ELR (cell line): ENCODE results near the gene FAM78A.
A peak's percentile ranks its signal among the peaks of the same experiment; 100 is the strongest.
"Not testable (repeated sequence)": the region's sequence is repeated elsewhere in the genome, so short reads cannot be mapped to it uniquely, and the experiment has no call there.

Experiments used
- DNase-seq: peaks from one replicate; pipeline ENCODE4 v3.0.0-alpha.2; 2015; ENCODE audit warnings: low read depth

The FAM78A gene

GRCh38 chr9:131280660-131281059, 4.3 kb upstream of the FAM78A start:
- no peak for DNase-seq

- no peak for DNase-seq
These were observed 3.7 kb upstream of the FAM78A start for GRCh38 chr9:131279863-131280570.

DNA sequence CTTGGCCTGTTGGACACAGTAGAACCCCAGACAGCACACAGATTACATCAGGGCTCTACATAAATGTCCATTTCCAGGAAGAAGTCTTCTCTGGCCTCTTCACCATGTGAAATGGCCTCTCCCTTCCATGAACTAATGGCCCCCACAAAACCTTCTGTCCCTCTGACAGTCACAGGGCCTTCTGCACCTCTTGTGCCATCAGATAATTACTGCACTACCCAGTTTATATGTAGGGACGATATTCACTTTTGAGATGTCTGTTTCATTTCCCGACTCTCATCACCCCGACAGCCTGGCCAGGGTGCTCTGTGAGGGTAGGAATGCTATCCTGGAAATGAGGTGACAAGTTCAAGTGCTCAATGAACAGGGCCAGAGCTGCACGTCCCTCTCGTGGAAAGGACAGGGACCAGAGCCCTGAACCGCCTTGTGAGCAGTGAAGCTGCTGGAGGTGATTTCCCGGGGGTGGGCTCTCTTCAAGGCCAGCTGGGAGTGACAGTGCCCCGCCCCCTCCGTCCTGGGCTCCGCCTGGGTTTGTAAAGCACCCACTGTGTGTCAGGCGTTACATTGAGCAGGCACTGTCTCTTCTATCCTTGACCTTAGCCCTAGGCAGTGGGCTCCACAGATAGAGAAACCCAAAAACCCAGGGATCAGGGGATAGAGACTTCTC, 3.0 kb upstream of the FAM78A start:
- DNase-seq: no peak

DNA sequence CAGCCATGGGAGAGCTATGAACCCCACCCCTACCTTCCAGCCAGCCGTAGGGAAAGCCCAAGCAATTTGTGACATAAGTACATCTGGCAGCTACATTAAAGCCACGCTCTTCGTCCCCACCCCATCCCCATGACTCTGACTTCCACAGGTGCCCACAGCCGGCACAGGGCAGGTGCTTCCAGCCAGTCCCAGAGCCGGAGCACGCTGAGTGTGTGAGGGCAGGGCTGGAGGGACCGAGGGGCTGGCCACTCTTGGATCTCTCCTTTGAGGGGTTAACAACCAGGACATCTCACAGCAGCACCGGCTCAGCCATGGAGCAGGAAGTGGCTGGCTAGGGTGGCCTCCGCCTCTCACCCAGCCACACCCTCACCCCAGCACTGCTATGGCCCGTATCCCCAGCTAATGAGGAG, 2.4 kb upstream of the FAM78A start:
- DNase-seq: no peak

DNA sequence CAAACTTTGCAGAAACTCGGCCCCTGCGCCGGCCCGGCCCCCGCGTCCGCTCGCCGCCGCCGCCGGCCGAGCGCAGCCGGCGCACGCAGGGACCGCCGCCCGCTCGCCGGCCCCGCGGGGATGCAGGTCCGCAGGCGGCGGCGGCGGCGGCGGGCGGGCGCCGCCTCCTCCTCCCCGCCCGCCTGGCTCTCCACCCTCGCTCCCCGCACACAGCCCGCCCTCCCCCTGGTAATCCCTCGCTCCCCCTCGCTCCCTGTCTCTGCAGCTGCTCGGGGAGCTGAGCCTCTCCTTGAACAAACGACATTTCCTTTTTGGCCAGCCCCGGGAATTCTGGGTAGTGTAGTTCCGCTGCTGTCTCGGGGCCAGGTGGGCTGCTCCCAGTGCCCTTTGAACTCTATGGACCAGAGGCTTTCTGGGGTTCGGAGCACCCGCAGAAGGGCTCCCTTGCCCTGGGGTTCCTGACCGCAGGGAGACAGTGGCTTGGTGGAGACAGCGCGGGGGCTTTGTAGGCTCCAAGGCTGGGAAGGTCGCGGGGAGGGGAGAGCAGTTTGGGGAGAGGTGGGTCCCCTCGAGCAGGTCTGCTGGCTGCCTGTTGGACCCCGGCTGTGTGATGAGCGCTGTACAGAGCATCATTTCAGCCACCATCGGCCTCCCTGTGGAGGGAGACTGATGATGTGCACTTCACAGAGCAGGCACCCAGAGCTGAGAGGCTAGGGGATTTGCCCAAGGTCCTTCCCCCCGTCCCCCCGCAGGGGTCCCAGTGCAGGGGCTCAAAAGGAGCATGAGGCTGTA, 1.8 kb upstream of the FAM78A start:
- DNase-seq: peak; percentile 78

DNA sequence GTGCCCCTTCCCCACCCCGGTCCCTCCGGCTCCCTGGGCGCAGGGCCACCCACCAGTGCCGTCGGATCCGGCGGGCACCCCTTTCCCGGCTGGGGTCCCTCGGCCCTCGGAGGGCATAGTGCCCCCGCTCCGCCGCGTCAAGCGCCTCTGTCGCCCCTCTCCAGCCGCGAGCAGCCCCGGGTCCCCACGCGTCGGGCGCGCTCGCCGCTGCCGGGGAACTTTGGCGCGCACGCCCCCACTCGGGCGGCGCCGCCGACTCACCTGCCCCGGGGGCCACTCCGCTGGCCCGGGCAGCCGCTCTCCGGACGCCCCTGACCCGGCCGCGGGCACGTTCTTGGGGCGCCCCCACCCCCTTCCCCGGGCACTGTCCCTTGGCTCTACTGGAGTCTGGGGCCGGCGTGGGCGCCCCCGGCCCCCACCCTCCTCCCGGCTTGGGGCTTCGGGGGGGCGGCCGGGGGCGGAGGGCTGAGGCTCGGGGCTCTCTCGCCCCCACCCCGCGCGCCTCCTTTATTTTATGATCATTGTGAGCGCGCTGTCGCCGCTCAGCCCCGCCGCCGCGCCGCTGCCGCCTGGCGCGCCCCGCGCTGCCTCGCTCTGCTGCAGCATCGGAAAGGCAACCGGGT, 1.1 kb upstream of the FAM78A start:
- DNase-seq: no peak

- DNase-seq: no peak
These were observed 579 bp upstream of the FAM78A start for GRCh38 chr9:131276891-131277286.

DNA sequence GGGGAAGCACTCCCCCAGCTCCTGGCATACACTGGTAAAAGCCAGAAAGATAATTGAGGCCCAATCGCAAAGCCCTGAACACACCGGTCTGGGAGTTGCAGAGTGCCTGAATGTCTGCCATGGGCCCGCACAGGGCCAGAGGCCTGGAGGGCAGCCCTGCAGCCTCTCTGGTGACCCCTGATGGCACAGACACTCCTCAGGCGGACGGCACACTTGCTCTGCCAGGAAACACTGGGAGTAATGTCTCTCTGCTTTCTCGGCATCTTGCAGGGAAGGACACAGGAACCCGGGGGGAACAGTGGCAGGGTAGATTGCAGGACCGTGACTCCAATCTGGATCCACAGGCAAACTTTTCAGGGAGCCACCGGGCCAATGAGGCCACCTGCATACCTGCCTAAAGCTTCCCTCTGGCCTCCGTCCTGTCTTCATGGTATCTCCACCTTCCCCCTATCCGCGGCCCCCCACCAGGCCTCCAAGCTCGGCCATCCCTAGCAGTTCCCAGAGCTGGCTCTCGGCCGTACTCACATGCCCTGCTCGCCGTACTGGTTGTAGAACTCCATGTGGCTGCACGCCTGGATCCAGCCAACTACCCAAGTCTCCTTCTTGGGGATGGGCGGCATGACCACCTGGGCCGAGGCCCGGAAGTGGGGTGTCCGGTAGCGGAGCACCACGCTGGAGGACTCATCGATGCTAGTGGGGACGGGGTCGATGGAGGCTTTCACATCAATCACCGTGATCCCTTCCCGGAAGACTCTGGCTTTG, 797 bp downstream of the FAM78A start:
- no peak for DNase-seq

DNA sequence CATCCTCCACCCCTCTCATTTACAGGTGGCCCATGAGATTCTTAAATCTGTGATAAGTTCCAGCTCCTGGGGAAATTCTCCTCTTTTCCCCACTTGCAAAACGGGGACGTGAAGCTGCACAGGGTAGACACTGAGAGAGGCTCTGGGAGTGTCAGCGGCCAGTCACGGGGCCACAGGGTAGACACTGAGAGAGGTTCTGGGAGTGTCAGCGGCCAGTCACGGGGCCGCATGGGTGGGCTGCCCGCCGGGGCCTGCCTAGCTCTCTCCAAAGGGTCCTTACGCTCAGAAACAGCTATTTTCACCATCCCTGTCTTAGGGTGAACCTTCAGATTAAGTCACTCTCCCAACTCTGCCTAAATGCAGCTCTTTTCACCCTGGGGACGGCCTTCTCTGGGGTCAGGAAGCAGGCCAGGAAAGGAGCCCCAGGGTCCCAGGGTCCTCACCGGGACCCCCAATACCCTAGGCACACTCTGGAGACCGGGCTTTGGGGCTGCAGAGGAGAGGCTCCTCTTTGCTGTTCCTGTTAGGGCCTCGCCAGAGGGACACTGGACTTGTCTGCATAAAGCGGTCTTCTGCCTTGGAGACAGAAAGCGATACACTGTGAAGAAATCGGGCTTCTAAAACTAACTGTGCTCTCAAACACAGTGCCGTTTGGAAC, 1.5 kb downstream of the FAM78A start:
- DNase-seq: no peak

DNA sequence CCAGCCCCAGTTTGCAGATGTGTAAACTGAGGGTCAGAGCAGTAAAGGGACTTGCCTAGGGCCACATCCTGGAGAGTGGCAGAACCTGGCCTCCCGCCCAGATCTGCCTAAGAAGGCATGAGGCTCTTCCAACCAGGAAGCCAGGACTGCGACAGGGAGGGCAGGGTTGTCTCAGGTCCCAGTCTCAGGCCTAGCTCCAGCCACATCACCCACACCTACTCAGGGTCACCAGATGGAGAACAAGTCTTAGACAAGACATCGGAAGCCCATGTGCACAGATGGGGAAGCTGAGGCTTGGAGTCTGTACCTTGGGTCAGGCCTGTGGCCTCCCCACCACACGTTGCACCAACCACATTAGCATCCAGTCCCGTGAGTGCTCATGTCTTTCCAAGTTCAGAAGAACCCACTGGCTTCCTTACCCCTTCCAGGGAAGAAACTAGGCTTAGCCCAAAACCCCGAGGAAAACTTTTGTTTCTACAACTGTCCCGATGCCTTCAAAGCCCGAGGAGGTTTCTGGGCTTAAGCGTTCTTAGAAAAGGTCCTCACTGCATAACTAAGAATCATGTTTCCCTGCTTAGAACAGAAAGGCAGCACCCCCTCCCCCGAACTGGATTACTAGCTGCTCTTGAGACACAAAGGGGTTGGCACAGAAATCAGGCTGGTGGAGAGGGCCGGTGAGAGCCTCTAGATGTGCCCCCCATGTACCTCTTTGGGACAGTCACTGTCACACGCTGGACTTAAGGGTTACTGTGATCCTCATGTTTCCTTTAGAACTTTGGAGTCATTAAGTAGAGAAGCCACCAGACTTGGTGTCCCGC, 2.2 kb downstream of the FAM78A start:
- DNase-seq: no peak

- DNase-seq: no peak
These were observed 3.0 kb downstream of the FAM78A start for GRCh38 chr9:131273146-131273855.

GRCh38 chr9:131272212-131272611, 4.1 kb downstream of the FAM78A start:
- no peak for DNase-seq

DNA sequence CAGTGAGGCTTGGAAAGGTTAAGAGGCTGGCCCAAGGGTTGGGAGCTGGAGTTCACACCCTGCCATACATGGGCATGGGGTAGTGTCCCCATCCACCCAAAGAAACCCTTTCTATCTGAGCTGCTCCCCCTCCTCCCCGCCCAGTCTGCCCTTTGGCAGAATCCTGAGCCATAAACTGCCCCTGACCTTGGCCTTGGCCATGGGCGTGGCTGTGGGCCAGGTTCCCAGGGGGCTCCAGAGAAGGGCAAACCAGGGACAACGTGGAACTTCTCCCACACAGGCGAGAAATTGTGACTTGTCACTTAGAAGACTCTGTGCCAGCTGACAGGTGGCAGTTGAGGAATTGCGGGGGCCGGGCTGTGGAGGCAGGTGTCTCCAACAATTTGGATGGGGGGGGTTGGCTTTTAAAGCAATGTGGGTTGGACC, 4.8 kb downstream of the FAM78A start:
- no peak for DNase-seq

DNA sequence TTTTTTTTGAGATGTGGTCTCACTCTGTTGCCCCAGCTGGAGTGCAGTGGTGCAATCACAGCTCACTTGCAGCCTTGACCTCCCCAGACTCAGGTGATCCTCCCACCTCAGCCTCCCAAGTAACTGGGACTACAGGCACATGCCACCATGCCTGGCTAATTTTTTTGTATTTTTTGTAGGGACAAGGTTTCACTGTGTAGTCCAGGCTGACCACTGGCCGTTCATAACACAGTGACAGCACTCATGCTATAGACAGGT, 5.4 kb downstream of the FAM78A start:
- DNase-seq: not testable (repeated sequence)

GRCh38 chr9:131270171-131271015, 5.9 kb downstream of the FAM78A start:
- no peak for DNase-seq

DNA sequence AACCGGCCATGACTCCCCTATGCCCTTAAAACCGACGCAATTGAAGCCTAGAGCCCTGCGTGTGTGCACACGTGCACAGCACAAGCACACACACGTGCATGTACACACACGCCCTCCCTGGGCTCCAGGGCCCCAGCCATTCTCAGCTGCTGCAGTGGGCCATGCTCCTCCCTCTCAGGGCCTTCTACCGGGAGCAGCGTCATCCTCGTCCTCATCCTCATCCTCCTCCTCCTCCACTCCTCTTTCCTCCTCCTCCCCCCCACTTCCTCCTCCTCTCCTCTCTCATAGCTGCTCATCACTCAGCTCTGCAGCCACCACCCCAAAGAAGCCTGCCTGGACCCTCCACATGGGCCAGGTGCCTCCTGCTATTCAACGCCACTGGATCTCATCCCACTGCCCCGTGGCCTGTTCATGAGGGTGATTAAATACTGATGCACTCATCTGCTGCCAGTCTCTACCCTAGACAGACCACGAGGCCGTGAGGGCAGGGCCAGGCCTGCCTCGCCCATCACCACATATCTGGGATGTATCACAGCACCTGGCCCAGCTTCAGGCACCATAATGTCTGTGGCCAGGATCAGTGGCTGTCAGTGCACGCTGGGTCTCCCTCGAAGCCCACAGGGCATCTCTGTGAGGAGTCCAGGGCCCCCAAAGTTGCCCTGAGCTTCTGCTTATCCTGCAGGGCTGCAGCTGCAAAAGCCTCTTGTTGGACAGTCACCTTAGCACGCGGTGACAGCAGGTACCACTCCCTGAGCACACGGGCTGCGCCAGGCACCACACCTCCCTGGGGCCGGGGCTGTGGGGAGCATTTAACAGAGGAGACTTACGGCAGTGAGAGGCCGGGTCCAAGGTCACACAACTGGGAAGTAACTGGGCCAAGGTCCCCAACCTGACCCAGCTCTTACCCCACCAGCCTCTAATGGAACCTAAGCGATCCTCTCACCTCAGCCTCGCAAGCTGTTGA, 9.8 kb downstream of the FAM78A start:
- no peak for DNase-seq

DNA sequence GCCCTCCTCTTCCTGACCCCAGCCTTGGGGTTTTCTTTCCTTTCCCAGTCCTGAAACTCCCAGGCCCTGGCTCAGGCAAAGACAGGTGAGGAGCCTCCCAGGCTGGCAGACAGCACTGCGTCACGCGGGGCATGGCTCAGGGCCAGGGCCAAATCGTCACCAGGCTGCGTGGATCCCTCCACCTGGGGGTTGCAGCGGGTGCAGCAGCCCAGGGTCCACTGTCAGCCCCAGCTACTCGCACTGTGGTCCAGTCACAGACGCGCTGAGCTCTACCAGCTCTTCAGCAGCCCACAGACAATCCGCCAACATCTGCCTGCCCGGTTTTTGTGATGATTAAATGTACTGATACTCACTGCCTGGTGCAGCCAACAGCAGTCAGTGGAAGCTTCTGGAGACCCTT, 12.1 kb downstream of the FAM78A start:
- DNase-seq: no peak

- no peak for DNase-seq
These were observed 12.6 kb downstream of the FAM78A start for GRCh38 chr9:131263701-131264100.
